AG04449 (cell line): Measurements from ENCODE around the gene ALCAM.

Experiments
- CTCF ChIA-PET: fragments of 350-600 bp; formaldehyde crosslinking; extraction: SDS; loops from one replicate; lab custom pipeline; 2021; ENCODE audit warnings: antibody characterized with exemption; lab: Yijun Ruan, JAX
- POLR2A ChIA-PET: fragments of 400-600, 350-600 bp; formaldehyde crosslinking; extraction: SDS; loops from one replicate; lab custom pipeline; 2020; ENCODE audit warnings: antibody characterized with exemption, inconsistent platforms; lab: Yijun Ruan, JAX
- DNase-seq: peaks from one replicate; pipeline ENCODE4 v3.0.0-alpha.2; 2010; ENCODE audit warnings: low read depth, low spot score
- H3K4me3 ChIP-seq: 2 replicates; pipeline ENCODE4 v1.5.1; 2011; ENCODE audit warnings: low read depth, mild to moderate bottlenecking, control low read depth, low read length
- CTCF ChIP-seq: IDR thresholded peaks from one replicate; pipeline ENCODE4 v1.5.1; 2011; ENCODE audit warnings: mild to moderate bottlenecking, moderate library complexity, low read length, control low read depth, inconsistent platforms; ENCODE audit not compliant: insufficient read depth; ENCODE audit errors: missing control alignments

Gene ALCAM

DNA sequence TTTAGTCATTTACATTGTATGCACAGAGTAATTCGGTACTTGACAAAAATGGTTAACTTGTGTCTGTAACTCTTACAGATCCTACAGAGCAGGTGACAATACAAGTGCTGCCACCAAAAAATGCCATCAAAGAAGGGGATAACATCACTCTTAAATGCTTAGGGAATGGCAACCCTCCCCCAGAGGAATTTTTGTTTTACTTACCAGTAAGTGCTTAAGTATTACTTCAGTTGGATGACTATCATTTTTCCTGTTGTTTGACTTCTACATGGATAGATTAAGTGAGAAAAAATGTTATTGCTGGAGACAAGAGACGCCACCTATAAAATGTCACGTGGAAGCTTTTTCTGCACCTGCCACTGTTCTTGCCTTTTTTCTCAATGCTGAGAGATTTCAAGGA is 173.2 kb downstream of the ALCAM start:
- TF ChIP-seq CTCF: no peak
- POLR2A ChIA-PET: no interaction called here
- H3K4me3 ChIP-seq: no peak overlapping the region
- DNase-seq: no peak
- CTCF ChIA-PET: interaction anchor here (0.8 kb wide), 1 partner anchor 8 kb away, joined by 3 read pairs; no protein-coding TSS in a partner anchor

- no peak overlapping the region for H3K4me3 ChIP-seq
- no peak for TF ChIP-seq CTCF
- no peak for DNase-seq
- CTCF ChIA-PET: interaction anchor here (0.9 kb wide), 1 partner anchor 13 kb away, joined by 3 read pairs; no protein-coding TSS in a partner anchor
- POLR2A ChIA-PET: no interaction called here
Observed at GRCh38 chr3:105542282-105543019, 175.7 kb downstream of the ALCAM start.

- ChIA-PET CTCF (no interaction called here), POLR2A (no interaction called here)
- no peak for DNase-seq
- no peak overlapping the region for H3K4me3 ChIP-seq
- TF ChIP-seq CTCF: no peak
Observed at GRCh38 chr3:105545051-105545450, 178.3 kb downstream of the ALCAM start.

GRCh38 chr3:105553851-105554250 is 187.1 kb downstream of the ALCAM start:
- ChIA-PET CTCF (interaction anchor here (0.8 to 0.9 kb wide), 2 partner anchors 130 to 185 kb away, joined by 3 to 4 read pairs; no protein-coding TSS in a partner anchor), POLR2A (no interaction called here)
- no peak for TF ChIP-seq CTCF

DNA sequence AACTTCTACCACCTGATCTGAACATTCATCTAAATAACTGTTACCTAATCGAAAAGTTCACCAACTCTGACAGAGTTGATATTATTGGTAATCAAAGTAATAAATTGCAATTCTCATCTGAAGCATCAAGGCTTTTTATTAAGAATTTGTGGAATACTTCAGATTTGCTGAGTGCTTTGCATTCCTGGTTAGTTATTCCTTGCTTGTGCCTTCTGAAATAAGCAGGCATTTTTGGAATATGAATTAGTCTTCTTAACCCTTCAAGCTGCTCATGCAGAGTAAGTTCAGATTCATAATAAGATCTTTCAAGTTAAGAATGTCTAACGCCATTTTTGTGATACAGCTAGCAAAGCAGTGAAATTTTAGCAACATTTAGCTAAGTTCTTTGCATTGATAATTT is 188.5 kb downstream of the ALCAM start:
- H3K4me3 ChIP-seq: no peak overlapping the region
- TF ChIP-seq CTCF: no peak
- ChIA-PET POLR2A (interaction anchor here (0.9 kb wide), 1 partner anchor 21 kb away, joined by 3 read pairs; no protein-coding TSS in a partner anchor), CTCF (interaction anchor here (1.3 kb wide), 1 partner anchor 12 kb away, joined by 3 read pairs; no protein-coding TSS in a partner anchor)
- no peak for DNase-seq

More at GRCh38 chr3:105553851-105554250, 187.1 kb downstream of the ALCAM start:
- no peak for DNase-seq
- no peak overlapping the region for H3K4me3 ChIP-seq

GRCh38 chr3:105559856-105560255 is 193.1 kb downstream of the ALCAM start:
- H3K4me3 ChIP-seq: no peak overlapping the region
- ChIA-PET CTCF (no interaction called here), POLR2A (no interaction called here)
- TF ChIP-seq CTCF: no peak
- no peak for DNase-seq
